H54 (cell line): Measurements from ENCODE around the gene ZNF672.
"Not testable (repeated sequence)": the region's sequence is repeated elsewhere in the genome, so short reads cannot be mapped to it uniquely, and the experiment has no call there.

ENCODE experiments used
- DNase-seq: peaks from one replicate; pipeline ENCODE4 v3.0.0; 2011; ENCODE audit warnings: low spot score, mixed read lengths; ENCODE audit not compliant: insufficient read length
- FAIRE-seq: peaks from 3 replicates; lab custom pipeline; 2011; peaks lifted over from hg19 to GRCh38; lab: Jason Lieb, UNC
- POLR2A ChIP-seq: IDR thresholded peaks from 2 replicates; pipeline ENCODE4 v1.6.1; 2011; ENCODE audit warnings: low read depth, mild to moderate bottlenecking, low read length

The ZNF672 gene

DNA sequence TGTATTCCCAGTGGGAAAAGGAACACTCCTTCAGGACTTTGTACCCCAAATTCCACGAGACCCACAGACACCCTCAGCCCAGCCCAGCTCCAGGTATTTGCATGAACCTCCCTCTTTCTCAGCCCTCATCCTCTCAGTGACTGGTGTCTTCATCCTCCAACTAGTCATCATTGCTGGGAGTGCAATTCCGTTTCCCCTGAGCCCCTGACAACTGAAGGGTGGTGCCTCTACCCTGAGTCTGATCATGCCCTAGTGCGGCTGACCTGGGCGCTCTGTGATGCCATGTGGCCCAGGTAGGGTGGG is 24.6 kb downstream of the ZNF672 start:
- TF ChIP-seq POLR2A, result no peak
- DNase-seq (no peak), FAIRE-seq (no peak)

DNA sequence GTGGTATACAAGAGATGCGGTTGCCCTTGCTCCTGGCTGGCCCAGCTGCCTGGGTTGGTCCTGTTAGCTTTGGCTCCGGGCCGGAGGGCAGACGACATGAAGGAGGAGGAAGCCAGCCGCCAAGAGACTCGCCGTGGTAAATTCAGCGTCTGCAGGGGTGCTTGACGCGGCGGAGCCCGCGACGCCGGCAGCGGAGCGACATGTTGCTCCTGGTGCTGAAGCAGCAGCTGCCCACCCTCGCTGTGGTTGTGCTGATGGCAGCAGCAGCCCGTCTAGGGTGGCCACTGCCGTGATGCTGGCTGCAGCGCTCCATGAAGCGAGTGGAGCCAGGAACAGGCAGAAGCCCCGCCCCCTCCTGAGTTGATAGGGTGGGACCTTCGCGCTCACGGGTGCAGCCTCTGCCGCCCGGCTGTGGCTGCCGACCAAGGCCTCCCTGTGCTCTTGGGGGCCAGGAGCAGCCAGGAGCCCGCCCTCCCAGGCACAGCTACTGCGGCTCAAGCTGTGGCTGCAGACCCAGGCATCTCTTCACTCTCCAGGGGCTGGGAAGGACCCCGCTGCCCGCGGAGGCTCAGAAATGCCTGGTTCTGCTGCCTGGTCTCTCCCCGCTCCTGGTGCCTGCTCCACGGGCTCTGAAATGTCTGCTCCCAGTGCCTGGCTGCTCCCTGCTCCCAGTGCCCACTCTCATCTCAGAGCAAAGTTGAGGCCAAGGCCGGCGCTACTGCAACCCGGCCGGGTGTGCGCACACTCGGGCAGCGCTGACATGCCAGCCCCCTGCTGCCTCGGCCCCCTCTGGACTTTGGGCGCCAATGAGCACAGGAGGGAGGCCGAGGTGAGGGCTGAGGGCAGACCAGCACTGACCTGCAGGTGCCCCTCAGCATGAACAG is 25.2 kb downstream of the ZNF672 start:
- TF ChIP-seq POLR2A, result peak; percentile 98
- DNase-seq, result peak; percentile 54
- FAIRE-seq, result no peak

DNA sequence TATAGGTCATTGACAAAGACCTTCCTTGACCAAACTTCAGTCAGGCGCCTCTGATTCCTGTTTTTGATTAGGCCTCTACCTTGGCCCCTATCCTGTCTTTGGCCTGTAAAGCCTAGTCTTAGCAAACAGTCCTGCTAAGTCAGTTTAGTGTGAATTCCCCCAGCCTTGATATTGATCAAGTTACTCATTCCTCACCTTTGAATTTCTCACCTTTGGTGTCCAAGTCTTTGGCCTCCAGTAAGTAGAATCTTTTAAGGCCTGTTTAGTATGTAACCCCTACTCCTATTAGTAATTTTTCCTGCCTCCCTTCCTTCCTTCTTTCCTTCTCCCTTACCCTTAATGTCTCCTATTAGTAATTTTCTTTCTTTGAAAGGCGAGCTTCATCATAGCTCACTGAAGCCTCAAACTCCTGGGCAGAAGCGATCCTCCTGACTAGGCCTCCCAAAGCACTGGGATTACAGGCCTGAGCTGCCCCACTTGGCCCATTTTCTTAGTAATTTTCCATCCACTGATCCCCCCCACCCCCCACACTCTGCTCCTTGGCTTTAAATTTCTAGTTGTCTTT is 33.9 kb downstream of the ZNF672 start:
- FAIRE-seq (no peak), DNase-seq (no peak)
- TF ChIP-seq POLR2A, result no peak

DNA sequence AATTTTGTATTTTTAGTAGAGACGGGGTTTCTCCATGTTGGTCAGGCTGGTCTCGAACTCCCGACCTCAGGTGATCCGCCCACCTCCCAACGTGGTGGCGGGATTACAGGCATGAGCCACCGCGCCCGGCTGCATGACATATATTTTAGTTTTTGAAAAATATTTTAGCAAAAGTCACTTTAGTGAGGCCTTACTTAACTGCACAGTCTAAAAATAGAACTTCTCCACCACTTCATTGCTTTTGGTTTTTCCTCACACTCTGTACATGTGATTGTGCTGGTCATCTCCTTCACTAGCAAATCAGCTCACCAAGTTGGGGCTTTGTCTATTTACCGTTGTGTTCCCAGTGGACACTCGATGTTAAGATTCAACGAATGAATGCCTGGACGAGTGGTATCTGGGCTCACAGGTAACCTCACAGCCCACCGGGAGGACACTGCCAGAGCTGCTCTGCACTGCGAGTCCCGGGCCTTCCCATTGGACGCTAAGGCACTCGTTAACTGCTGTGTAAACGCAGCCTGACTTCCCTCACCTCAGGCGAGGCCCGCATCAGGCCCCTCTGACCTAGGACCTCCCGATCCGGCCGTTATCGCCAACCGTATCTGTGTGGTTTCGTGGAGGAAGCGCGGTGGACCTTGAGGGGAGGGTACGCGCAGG is 34.9 kb downstream of the ZNF672 start:
- FAIRE-seq, result no peak
- DNase-seq, result no peak
- TF ChIP-seq POLR2A, result no peak

DNA sequence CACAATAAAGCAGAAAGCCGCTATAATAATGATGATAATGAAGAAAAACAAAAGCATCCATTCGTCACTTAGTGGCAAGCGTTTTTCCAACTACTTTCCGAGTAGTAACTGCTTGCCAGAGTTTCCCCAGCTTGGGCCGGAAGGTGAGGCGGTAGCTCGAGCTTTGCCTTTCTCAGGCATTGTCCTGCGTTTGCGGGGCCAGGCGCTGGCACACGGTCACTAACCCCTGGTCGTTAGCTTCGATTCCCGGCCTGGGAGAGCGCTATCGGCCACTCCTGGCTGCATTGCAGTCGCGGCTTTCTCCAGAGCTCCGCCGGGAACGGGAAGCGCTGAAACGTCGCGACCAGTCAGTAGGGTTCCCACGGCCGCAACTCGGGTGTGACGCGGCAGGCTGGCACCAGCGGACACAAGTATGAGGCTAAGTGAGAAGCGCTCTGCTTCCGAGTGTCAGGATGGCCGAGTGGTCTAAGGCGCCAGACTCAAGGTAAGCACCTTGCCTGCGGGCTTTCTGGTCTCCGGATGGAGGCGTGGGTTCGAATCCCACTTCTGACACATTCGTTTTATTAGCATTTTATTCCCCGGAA is 35.5 kb downstream of the ZNF672 start:
- FAIRE-seq, result no peak
- TF ChIP-seq POLR2A, result no peak

DNA sequence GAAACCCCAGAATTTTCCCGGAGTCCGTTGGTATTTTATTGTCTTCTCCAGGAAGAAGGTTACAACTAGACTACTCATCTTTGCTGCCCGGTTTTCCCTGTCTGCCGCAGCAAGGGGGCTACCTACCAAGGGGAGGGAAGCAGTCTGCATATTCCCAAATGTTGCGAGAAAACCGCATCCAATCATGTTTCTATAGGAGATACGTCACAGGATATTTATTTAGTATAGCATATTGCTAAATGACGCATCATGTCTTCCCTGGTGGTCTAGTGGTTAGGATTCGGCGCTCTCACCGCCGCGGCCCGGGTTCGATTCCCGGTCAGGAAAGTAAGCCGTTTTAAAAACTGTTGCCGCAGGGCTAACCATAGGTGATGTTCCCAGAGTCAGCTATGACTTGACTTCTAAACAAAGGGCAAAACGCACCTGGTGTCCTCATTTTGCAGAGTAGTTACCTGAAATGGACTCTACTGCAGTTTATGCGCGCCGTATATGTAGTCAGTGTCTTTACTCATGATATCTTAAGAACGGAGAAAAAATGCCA is 36.0 kb downstream of the ZNF672 start:
- DNase-seq, result no peak
- no peak for TF ChIP-seq POLR2A
- FAIRE-seq, result no peak

More for the DNA sequence above, 35.5 kb downstream of the ZNF672 start:
- peak; percentile 59 for DNase-seq

DNA sequence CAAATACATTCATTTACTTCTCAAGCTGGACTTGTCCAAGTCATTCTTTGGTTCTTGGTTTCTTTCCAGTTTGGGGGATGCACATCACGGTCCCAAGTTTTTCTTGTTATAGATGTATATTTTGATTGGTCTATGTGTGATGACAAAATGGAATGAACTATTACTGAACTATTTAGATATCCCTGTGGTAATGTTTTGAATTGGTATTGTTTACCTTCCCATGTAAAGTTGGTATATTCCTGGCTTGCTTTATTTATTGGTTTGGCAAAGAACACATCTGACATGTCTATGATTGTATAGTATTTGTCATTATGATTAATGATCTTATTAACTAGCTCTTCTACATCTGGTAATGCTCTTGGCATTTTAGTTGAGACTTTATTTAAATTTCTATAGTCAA is 43.2 kb downstream of the ZNF672 start:
- FAIRE-seq, result no peak
- TF ChIP-seq POLR2A, result no peak
- DNase-seq, result no peak

DNA sequence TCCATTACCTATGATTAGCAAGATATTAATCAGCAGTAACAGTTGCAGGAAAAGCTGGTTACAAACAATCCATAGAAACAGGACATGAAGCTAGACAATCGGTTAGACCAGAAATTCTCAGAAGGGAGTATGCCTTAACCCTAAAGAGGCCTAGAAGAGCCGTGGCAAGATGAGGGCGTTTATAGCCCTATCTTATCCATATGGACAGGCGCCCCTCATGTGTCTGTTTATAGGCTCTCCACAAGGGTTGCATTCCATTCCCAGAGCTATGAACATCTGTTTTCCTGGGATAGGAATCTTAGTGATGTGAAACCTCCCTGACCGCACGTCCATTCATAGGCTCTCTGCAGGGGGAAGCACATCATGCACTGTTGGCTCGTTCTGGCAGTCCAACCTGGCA is 44.4 kb downstream of the ZNF672 start:
- DNase-seq, FAIRE-seq: not testable (repeated sequence)

DNA sequence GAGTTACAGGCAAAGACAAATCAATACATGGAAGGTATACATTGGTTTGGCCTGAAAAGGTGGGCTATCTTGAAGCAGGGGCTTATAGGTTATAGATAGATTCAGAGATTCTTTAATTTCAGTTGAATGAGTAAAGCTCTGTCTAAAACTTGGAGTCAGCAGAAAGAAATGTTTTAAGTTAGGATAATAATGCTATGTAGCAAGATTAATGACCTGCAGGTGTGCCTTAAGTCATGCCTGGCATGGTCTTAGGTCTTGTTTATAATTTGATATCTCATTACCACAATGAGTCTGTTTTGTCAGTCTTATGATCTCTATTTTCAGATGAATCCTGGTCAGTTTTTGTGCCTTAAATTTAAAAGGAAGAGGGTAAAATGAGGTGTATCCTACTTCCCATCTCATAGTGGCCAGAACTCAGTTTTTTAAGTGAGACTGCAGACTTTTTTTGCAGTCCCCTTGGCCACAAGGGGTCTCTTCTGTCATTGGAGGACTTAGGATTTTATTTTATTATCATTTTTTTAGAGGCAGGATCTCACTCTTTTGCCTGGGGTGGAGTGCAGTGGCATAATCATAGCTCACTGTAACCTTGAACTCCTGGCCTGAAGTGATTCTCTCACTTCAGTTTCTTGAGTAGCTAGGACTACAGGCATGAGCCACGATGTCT is 46.7 kb downstream of the ZNF672 start:
- no peak for FAIRE-seq
- DNase-seq, result no peak
- TF ChIP-seq POLR2A, result no peak

DNA sequence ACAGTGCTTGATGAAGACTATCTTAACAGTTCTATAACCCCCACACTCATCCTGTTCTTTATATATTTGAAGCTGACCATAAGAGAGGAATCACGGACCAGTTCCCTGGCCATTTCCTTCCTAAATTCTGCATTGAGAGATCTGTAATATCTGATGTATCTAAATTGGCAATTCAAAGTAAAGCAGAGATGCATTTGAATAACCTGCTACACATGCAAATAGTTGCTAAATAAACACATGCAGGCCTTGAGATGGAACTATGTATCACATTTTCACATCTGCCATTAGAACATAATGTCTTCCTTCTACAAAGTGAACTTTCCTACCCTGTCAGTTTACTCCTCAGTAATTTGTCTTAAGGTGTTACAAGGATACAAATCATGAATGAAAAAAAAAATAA is 47.6 kb downstream of the ZNF672 start:
- no peak for TF ChIP-seq POLR2A

DNA sequence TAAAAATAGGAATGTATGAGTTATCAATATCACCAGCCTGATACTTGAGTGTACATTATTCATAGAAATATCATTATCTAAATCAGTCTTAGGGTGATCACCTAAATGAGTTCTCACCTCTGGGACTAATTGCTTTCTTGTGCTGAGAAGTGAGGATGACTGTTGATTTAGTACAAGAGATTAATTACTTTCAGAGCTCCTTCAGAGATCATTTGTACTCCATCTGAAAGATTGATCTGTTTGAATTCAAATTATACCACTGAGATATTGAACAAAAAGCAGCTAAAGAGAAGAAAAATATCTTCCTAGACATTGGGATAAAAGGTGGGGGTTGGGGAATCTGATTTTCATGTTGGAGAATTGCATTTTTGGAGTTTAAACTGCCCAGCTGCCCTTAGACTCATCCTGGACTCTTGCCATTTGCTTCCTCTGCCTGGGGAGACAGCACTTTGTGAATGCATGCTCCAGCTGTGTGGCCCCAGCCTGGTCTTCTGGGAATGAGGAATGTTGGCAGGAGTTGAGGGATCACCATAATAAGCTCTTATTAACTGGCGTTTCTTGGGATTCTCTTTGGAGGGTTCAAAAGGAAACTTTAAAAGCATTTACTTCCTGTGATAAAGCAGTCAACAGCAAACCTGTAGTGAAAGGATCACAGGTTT is 48.3 kb downstream of the ZNF672 start:
- no peak for TF ChIP-seq POLR2A
- FAIRE-seq (no peak), DNase-seq (no peak)

More for the DNA sequence above, 47.6 kb downstream of the ZNF672 start:
- DNase-seq (no peak), FAIRE-seq (no peak)

DNA sequence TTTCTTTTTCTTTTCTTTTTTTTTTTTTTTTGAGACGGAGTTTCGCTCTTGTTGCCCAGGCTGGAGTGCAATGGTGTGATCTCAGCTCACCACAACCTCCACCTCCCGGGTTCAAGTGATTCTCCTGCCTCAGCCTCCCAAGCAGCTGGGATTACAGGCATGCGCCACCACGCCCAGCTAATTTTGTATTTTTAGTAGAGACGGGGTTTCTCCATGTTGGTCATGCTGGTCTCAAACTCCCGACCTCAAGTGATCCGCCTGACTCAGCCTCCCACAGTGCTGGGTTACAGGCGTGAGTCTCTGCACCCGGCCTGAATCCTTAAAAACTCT is 51.9 kb downstream of the ZNF672 start:
- DNase-seq, FAIRE-seq: not testable (repeated sequence)
